Measurements from ENCODE around the gene KCNG4.

GRCh38 chr16:84260766-84261554 lies 21.1 kb upstream of the KCNG4 start:
- TF ChIP-seq CTCF (conservative IDR thresholded peaks at IDR 0.05; ENCODE audit: low read length) (no peak), EZH2phosphoT487 (IDR thresholded peaks at IDR 0.05; ENCODE audit: borderline replicate concordance) (no peak)

All from Loucy (cell line).